ENCODE data around the gene GPC5.

GRCh38 chr13:92256211-92256610, 857.8 kb downstream of the GPC5 start:
- TF ChIP-seq CTCF (IDR thresholded peaks at IDR 0.05 in 4 of 5, conservative IDR thresholded peaks at IDR 0.05 in 1 of 5), result no peak
- TF ChIP-seq POLR2A (IDR thresholded peaks at IDR 0.05), result no peak

Measured in gastrocnemius medialis (tissue), 4 donors.